Esophagus muscularis mucosa (tissue), 4 donors: ENCODE results near the gene POU2F1. TPM values are rescaled to one million over a fixed set of nuclear protein-coding genes. Genes with fewer than 3 reads are reported as not detected.

Experiments
- DNase-seq: peaks from one replicate; pipeline ENCODE4 v3.0.0-alpha.2; 2017; ENCODE audit errors: extremely low spot score
- H3K27ac ChIP-seq, 4 donors: fragments of 200-600 bp; sonication (generic); replicated peaks in 1 of 4; 1 replicate in 3 of 4; 2 replicates in 1 of 4; pipeline ENCODE4 v1.5.1; 2016 to 2019; ENCODE audit warnings: mild to moderate bottlenecking in 1 of 4
- H3K27me3 ChIP-seq, 4 donors: fragments of 200-600 bp; sonication (generic); one replicate each; pipeline versions ENCODE4 v1.5.1 to v1.6.0; 2016 to 2019
- H3K36me3 ChIP-seq, 4 donors: fragments of 200-600 bp; sonication (generic); one replicate each; pipeline ENCODE4 v1.5.1; 2016 to 2019
- H3K4me1 ChIP-seq, 4 donors: fragments of 200-600 bp; sonication (generic); one replicate each; pipeline ENCODE4 v1.5.1; 2016 to 2019
- H3K4me3 ChIP-seq, 4 donors: fragments of 200-600 bp; sonication (generic); 1 replicate in 2 of 4; 2 replicates in 2 of 4; pipeline ENCODE4 v1.5.1; 2016 to 2019; ENCODE audit warnings: mild to moderate bottlenecking in 4 of 4, moderate library complexity in 1 of 4
- H3K9me3 ChIP-seq, 4 donors: fragments of 200-600 bp; sonication (generic); 1 replicate in 3 of 4; 2 replicates in 1 of 4; pipeline ENCODE4 v1.5.1; 2016 to 2019
- CTCF ChIP-seq, 3 experiments: fragments of 200-600 bp in 2 of 3; fragments of 450-650 bp in 1 of 3; sonication (generic) in 2 of 3; IDR thresholded peaks; one replicate each; pipeline ENCODE4 v1.5.1; 2017 to 2019; ENCODE audit warnings: antibody characterized with exemption in 3 of 3, mild to moderate bottlenecking in 2 of 3, moderate library complexity in 1 of 3
- EP300 ChIP-seq: sonication (generic); formaldehyde crosslinking; IDR thresholded peaks from one replicate; pipeline ENCODE4 v1.6.1; 2017; ENCODE audit warnings: antibody characterized with exemption
- POLR2A ChIP-seq: fragments of 450-650 bp; IDR thresholded peaks from one replicate; pipeline ENCODE4 v1.6.1; 2017; ENCODE audit warnings: antibody characterized with exemption, moderate library complexity, mild to moderate bottlenecking, low read depth
- POLR2AphosphoS5 ChIP-seq, 2 donors: sonication (generic); formaldehyde crosslinking; IDR thresholded peaks; one replicate each; pipeline ENCODE4 v1.6.1; 2017; ENCODE audit warnings: antibody characterized with exemption in 2 of 2
- WGBS: methylation state at CpG from one replicate; pipeline ENCODE4 v1.1.5; 2018; 5-methylcytosine and 5-hydroxymethylcytosine counted together
- intact Hi-C: fragments of 100-400 bp; cut with DNase I; formaldehyde crosslinking; loops from one replicate; pipeline ENCODE4 v1.15.1; 2023
- total RNA-seq, 4 donors: library from RNA; depleted of rRNA; stranded (reverse); fragments of >200 nt; gene quantifications; one replicate each; pipeline versions ENCODE4 v1.1.0 to v1.2.1, GENCODE V29; 2016

Gene POU2F1
- total RNA-seq, 4 donors from 2014 or later: 7.3 to 13.4 (median 10.4) TPM

- H3K27ac ChIP-seq: no peak overlapping the region
- TF ChIP-seq EP300 (no peak), POLR2A (no peak), CTCF (IDR thresholded peaks at IDR 0.05) (no peak), POLR2AphosphoS5 (IDR thresholded peaks at IDR 0.05) (no peak)
- DNase-seq: no peak
- intact Hi-C loops: loop anchor here (10.0 kb wide), 1 partner anchor 152 kb away; no protein-coding TSS in a partner anchor
- H3K36me3 ChIP-seq: no peaks in the 10 kb centered on the region
- no peaks in the 10 kb centered on the region for H3K9me3 ChIP-seq
- H3K4me1 ChIP-seq: peaks cover 34 to 64% (median 47%) of the 10 kb centered on the region in 4 donors
- no peaks in the 10 kb centered on the region for H3K27me3 ChIP-seq
- H3K4me3 ChIP-seq: no peak overlapping the region
These were observed 42.1 kb downstream of the POU2F1 start for GRCh38 chr1:167262836-167263235.

GRCh38 chr1:167263344-167263743 lies 42.7 kb downstream of the POU2F1 start:
- Histone ChIP-seq H3K4me3 (no peak overlapping the region), H3K27me3 (no peaks in the 10 kb centered on the region), H3K4me1 (peaks cover 34 to 63% (median 46%) of the 10 kb centered on the region in 4 donors), H3K9me3 (no peaks in the 10 kb centered on the region), H3K36me3 (no peaks in the 10 kb centered on the region), H3K27ac (no peak overlapping the region)
- intact Hi-C loops: loop anchor here (10.0 kb wide), 1 partner anchor 151 kb away; no protein-coding TSS in a partner anchor
- DNase-seq: no peak
- 99% methylated on average over 8 of the region's 8 CpGs for WGBS
- TF ChIP-seq POLR2A (no peak), CTCF (IDR thresholded peaks at IDR 0.05) (no peak), POLR2AphosphoS5 (IDR thresholded peaks at IDR 0.05) (no peak), EP300 (no peak)

- TF ChIP-seq CTCF (IDR thresholded peaks at IDR 0.05) (no peak), POLR2A (no peak), POLR2AphosphoS5 (IDR thresholded peaks at IDR 0.05) (no peak)
- no peaks in the 10 kb centered on the region for H3K27me3 ChIP-seq
- DNase-seq: no peak
- H3K4me1 ChIP-seq: peaks cover 32 to 61% (median 41%) of the 10 kb centered on the region in 4 donors
- H3K9me3 ChIP-seq: no peaks in the 10 kb centered on the region
- no peak overlapping the region for H3K4me3 ChIP-seq
- H3K27ac ChIP-seq: no peak overlapping the region
- no peaks in the 10 kb centered on the region for H3K36me3 ChIP-seq
- intact Hi-C loops: loop anchor here (10.0 kb wide), 1 partner anchor 151 kb away; no protein-coding TSS in a partner anchor
These were observed 43.3 kb downstream of the POU2F1 start for GRCh38 chr1:167263819-167264464.

GRCh38 chr1:167266965-167267364 lies 46.3 kb downstream of the POU2F1 start:
- Histone ChIP-seq H3K4me1 (peaks cover 27 to 64% (median 53%) of the 10 kb centered on the region in 4 donors), H3K27ac (no peak overlapping the region), H3K36me3 (no peaks in the 10 kb centered on the region), H3K9me3 (no peaks in the 10 kb centered on the region), H3K4me3 (no peak overlapping the region), H3K27me3 (no peaks in the 10 kb centered on the region)
- DNase-seq: no peak
- TF ChIP-seq POLR2AphosphoS5 (IDR thresholded peaks at IDR 0.05) (no peak), EP300 (no peak), CTCF (IDR thresholded peaks at IDR 0.05) (no peak), POLR2A (no peak)
- intact Hi-C loops: loop anchor here (5.0 to 10.0 kb wide), 3 partner anchors 148 to 265 kb away; no protein-coding TSS in a partner anchor
